Activated CD8-positive, alpha-beta T cell treated with anti-CD3 and anti-CD28 coated beads for 36 hours (primary cell): Measurements from ENCODE around the gene LITAFD. TPM values are rescaled to one million over a fixed set of nuclear protein-coding genes. Genes with fewer than 3 reads are reported as not detected.
"Not testable (repeated sequence)": the region's sequence is repeated elsewhere in the genome, so short reads cannot be mapped to it uniquely, and the experiment has no call there.

ENCODE experiments used
- ATAC-seq: fragments of 200-7000 bp; cut with Tn5 transposase; one replicate; pipeline ENCODE4 v1.10.0; 2021; ENCODE audit warnings: mild to moderate bottlenecking, moderate library complexity
- CTCF ChIA-PET: fragments of 350-600 bp; sonication (Branson Sonifier 250); formaldehyde crosslinking; loops from one replicate; lab custom pipeline; 2021; ENCODE audit warnings: antibody characterized with exemption; lab: Charles Lee
- POLR2A ChIA-PET: fragments of 350-600 bp; sonication (Branson Sonifier 250); formaldehyde crosslinking; loops from one replicate; lab custom pipeline; 2021; ENCODE audit warnings: antibody characterized with exemption; lab: Charles Lee
- DNase-seq: peaks from one replicate; pipeline ENCODE4 v3.0.0-alpha.2; 2020
- H3K27ac Mint-ChIP-seq: one replicate; pipeline ENCODE4 v1.8.0; 2021; ENCODE audit warnings: mild to moderate bottlenecking, mixed read lengths
- H3K27me3 Mint-ChIP-seq: one replicate; pipeline ENCODE4 v1.8.0; 2021; ENCODE audit warnings: mixed read lengths
- H3K36me3 Mint-ChIP-seq: one replicate; pipeline ENCODE4 v1.8.0; 2021; ENCODE audit warnings: low read depth, mixed read lengths
- H3K4me1 Mint-ChIP-seq: one replicate; pipeline ENCODE4 v1.8.0; 2021; ENCODE audit warnings: low read depth, mixed read lengths
- H3K4me3 Mint-ChIP-seq: one replicate; pipeline ENCODE4 v1.8.0; 2021; ENCODE audit warnings: mild to moderate bottlenecking, moderate library complexity, mixed read lengths
- H3K9me3 Mint-ChIP-seq: one replicate; pipeline ENCODE4 v1.8.0; 2021; ENCODE audit warnings: mixed read lengths
- intact Hi-C: fragments of 100-400 bp; cut with micrococcal nuclease; formaldehyde crosslinking; loops from one replicate; pipeline ENCODE4 v1.10.0; 2022
- total RNA-seq, 2 experiments: library from RNA; stranded (reverse); gene quantifications; one replicate each; pipeline ENCODE4 v1.2.3, GENCODE V29; 2021
- TF ChIP-seq, protein P1 (sequence below): fragments of 200-600 bp; IDR thresholded peaks from one replicate; pipeline ENCODE4 v1.8.0; 2022; ENCODE audit warnings: antibody characterized with exemption, mild to moderate bottlenecking

Gene LITAFD
- not detected for total RNA-seq

DNA sequence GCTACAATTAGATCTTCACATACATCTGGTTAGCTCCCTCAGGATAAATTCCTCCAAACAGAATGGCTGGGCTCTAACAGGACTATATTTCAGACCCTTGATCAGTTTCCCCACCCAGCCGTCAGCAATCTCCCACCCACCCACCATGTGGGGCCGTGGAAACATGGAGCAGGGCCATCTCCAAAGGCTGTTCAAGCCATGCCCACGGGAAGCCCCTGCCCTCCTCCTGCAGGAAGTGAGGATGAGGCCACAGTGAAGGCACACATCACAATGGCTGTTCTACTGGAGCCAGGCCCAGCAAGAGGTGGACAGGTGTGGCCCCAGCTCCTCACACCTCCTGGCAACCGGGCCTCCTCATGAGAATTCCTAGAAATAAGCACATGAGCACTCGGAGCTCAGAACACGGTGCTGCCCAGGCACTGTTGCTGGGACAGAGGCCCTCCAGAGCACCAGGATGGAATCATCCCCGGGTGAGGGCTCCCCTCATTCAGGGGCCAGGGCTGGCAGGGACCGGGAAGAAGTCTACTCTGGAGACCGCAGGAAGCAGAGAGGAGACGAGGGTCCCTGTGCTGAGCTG is at the start of gene LITAFD:
Gene LITAFD, plus strand, starts transcription at position 311 of the 577 bp plus-strand sequence. CDS start 2,005 bp downstream, outside the sequence.
- DNase-seq (no peak), ATAC-seq (no peak)
- no peak within 1 kb of the TSS for H3K27ac Mint-ChIP-seq
- no peak within 1 kb of the TSS for H3K4me3 Mint-ChIP-seq
- peaks cover 1% of the 10 kb centered on the region for H3K36me3 Mint-ChIP-seq
- no peaks in the 10 kb centered on the region for H3K9me3 Mint-ChIP-seq
- peaks cover 22% of the 10 kb centered on the region for H3K4me1 Mint-ChIP-seq
- intact Hi-C loops, result loop anchor here (5.0 kb wide), 2 partner anchors 225 to 315 kb away; no protein-coding TSS in a partner anchor
- POLR2A ChIA-PET, result no interaction called here
- CTCF ChIA-PET, result interaction anchor here (1.2 to 4.6 kb wide), 7 partner anchors 12 to 314 kb away, joined by 3 to 54 read pairs (median 10); partner anchors contain the start of gene CARHSP1
- H3K27me3 Mint-ChIP-seq, result no peaks in the 10 kb centered on the region
- TF ChIP-seq, protein P1, sequence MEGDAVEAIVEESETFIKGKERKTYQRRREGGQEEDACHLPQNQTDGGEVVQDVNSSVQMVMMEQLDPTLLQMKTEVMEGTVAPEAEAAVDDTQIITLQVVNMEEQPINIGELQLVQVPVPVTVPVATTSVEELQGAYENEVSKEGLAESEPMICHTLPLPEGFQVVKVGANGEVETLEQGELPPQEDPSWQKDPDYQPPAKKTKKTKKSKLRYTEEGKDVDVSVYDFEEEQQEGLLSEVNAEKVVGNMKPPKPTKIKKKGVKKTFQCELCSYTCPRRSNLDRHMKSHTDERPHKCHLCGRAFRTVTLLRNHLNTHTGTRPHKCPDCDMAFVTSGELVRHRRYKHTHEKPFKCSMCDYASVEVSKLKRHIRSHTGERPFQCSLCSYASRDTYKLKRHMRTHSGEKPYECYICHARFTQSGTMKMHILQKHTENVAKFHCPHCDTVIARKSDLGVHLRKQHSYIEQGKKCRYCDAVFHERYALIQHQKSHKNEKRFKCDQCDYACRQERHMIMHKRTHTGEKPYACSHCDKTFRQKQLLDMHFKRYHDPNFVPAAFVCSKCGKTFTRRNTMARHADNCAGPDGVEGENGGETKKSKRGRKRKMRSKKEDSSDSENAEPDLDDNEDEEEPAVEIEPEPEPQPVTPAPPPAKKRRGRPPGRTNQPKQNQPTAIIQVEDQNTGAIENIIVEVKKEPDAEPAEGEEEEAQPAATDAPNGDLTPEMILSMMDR, result no peak

DNA sequence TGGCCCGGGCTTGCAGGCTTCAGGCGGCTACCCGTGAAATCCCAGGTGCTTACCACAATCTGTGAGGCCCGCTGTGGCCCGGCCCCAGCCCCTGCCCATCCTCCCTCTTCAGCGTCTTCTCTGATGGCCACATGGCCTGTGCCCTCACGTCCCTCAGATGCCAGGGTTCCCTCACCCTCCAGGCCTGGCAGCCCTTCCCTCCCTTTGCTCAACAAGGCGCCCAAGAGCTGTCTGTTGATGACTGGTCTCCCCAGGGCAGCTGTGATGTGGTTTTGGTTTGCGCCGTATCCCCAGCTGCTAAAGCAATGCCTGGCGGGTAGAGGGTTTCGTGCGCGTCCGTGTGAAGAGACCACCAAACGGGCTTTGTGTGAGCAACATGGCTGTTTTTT is 49.4 kb upstream of the LITAFD start:
- Mint-ChIP-seq H3K4me3 (no peak overlapping the region), H3K27ac (no peak overlapping the region), H3K36me3 (peaks cover 31% of the 10 kb centered on the region), H3K9me3 (no peaks in the 10 kb centered on the region), H3K27me3 (no peaks in the 10 kb centered on the region), H3K4me1 (peaks cover 7% of the 10 kb centered on the region)
- ChIA-PET POLR2A (interaction anchor here (1.4 kb wide), 1 partner anchor 9 kb away, joined by 3 read pairs; no protein-coding TSS in a partner anchor), CTCF (interaction anchor here (2.0 kb wide), 1 partner anchor 47 kb away, joined by 11 read pairs; no protein-coding TSS in a partner anchor)
- intact Hi-C loops, result no loop called here
- ATAC-seq (no peak), DNase-seq (no peak)
- TF ChIP-seq, protein P1, result no peak

DNA sequence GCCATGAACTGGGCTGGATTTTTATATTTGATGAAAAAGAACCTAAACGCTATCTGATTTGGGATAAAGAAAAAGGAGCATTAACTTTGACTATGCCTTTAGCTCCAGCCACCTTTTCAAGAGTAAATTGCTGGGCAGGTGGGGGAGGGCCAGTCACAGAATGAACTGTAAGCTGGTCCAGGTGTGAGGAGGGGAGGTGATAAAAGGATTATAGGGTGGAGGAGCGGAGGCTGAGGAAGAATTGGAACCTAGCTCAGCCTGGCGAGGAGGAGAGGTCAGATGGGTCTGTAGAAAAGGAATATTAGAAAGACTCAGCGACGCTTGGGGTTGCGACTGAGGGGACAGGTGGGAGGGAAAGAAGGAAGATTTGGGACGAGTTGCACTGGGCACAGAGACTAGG is 45.4 kb upstream of the LITAFD start:
- H3K4me1 Mint-ChIP-seq, DNase-seq, ATAC-seq, H3K27me3 Mint-ChIP-seq, intact Hi-C loops, POLR2A ChIA-PET, H3K27ac Mint-ChIP-seq, H3K9me3 Mint-ChIP-seq, H3K4me3 Mint-ChIP-seq, H3K36me3 Mint-ChIP-seq, CTCF ChIA-PET: not testable (repeated sequence)

DNA sequence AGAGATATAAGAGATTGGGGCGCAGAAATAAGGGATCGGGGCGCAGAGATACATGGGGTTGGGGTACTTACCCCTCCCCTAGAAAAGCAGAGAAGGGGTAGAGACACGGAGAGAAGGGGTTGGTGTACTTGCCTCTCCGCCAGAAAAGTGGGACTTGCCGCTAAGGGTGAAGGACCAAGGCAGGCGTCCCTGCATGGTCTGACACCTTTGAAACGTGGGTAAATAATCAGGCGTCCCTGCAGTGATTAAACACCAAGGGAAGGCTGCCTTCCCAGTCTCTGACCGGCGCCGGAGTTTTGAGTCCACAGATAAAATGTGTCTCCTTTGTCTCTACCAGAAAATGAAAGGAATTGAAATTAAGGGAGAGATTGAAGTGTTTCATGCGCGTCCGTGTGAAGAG is 44.6 kb upstream of the LITAFD start:
- H3K9me3 Mint-ChIP-seq, intact Hi-C loops, H3K27me3 Mint-ChIP-seq, H3K36me3 Mint-ChIP-seq, H3K4me3 Mint-ChIP-seq, H3K27ac Mint-ChIP-seq, CTCF ChIA-PET, DNase-seq, H3K4me1 Mint-ChIP-seq, ATAC-seq, POLR2A ChIA-PET: not testable (repeated sequence)

DNA sequence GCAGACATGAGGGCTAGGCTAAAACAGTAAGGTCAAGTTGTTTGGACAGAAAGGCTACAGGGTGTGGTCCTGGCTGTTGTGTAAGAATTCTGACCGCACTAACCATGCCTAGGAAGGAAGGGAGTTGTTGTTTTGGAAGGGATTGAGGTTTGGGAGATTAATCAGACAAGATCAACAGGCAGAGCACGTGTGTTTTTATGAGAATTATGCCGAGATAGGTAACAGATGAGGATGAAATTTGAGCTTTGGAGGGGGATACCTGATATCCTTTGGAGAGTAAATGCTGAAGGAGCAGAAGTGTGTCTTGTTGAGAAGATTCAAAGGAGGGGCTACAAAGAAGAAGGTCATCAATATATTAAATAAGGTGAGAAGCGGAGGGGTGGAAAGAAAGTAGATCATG is 40.1 kb upstream of the LITAFD start:
- H3K4me1 Mint-ChIP-seq, POLR2A ChIA-PET, H3K27me3 Mint-ChIP-seq, CTCF ChIA-PET, H3K9me3 Mint-ChIP-seq, ATAC-seq, intact Hi-C loops, DNase-seq, H3K4me3 Mint-ChIP-seq, H3K36me3 Mint-ChIP-seq: not testable (repeated sequence)
- peak overlapping the region; percentile 31 for H3K27ac Mint-ChIP-seq

DNA sequence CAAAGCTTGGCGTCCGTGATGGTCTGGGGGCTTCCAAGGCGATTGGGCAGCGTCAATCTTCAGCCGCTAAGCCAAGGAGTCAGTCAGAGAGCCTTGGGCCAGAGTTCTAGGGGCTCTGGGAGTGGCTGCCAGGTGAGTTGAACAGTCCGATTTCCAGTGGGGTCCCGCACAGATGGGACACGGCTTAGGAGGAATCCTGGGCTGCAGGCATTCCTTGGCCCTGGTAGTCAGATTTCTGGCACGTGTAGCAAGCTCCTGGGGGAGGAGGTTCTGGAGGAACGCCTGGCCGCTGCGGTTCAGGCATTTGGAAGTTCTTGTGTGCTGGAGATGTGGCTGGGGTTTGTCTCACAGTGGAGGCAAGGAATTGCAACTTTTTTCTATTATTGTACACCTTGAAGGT is 38.9 kb upstream of the LITAFD start:
- H3K27me3 Mint-ChIP-seq, POLR2A ChIA-PET, H3K4me3 Mint-ChIP-seq, H3K9me3 Mint-ChIP-seq, CTCF ChIA-PET, DNase-seq, H3K36me3 Mint-ChIP-seq, intact Hi-C loops, H3K4me1 Mint-ChIP-seq, H3K27ac Mint-ChIP-seq, ATAC-seq: not testable (repeated sequence)

DNA sequence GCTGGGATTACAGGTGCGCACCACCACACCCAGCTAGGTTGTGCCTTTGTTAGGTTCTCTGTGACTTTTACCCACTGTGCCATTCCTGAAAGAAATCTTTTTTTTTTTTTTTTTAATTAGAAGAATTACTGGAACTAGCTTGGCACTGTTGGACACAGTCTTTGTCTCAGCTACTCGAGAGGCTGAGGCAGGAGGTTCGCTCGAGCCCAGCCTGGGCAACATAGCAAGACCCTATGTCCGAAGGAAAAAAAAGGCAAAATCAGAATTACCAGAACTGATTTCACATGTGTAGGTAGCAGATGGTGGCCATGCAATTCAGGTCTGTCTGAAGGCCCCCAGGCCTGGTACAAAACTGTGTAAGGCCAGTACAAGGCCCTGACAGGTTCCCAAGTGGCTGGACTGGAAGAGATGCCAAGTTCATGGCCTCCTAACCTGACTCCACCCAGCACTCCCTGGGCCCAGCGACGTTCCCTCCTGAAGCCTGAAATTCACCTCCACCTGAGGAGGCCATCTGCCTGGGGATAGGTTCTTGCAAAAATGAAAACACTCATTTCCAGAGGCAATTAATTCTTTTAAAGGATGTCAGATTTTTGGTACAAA is 36.4 kb upstream of the LITAFD start:
- Mint-ChIP-seq H3K36me3 (peaks cover 25% of the 10 kb centered on the region), H3K27ac (no peak overlapping the region), H3K4me3 (no peak overlapping the region), H3K4me1 (peaks cover 8% of the 10 kb centered on the region), H3K9me3 (no peaks in the 10 kb centered on the region), H3K27me3 (no peaks in the 10 kb centered on the region)
- DNase-seq, result no peak
- TF ChIP-seq, protein P1, result no peak
- ATAC-seq, result no peak
- intact Hi-C loops, result no loop called here
- ChIA-PET CTCF (no interaction called here), POLR2A (no interaction called here)
